ENCODE measurements around the gene PAPOLA.
A peak's percentile ranks its signal among the peaks of the same experiment; 100 is the strongest.

PAPOLA gene

DNA sequence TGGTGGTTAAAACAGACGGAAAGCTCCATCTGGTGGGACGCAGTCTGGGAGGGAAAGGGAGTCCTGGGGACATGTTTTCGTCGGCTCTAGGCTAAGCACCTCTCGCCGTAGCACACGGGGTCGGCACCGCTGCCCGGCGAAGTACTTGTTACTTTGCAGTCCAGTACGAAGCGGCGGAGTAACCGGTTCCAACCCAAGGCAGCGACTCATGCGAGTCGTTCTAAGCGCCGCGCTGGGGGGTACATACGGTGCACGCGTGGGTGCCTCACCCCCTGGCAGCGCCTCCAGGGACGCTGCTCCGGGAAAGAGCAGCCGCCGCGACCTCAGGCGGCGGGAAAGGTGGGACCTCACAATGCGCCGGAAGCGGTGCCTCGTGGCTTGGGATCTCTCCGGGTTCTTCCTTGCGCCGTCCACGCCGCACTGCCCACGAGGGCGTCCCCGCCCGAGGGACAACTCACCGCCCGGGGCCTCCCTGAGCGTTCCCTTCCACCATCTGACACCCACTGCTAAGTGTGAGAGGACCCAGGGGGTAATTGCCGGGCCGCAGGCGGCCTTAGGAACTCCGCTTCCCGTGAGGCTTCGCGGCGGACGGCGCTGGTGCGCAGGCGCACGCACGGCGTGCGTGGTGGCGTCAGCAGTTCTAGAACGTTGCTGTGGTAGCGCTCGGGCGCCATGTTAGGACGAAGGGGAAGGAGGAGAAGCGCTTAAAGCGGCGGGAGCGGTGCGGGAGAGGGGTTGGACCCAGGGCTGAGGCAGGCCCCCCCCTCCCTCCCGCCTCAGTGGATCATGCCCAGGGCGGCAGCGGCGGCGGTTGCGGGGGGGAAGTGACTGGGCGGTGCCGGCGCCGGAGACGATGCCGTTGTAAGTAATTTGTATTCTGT lies at the start of gene PAPOLA:
PAPOLA (plus strand) TSS at position 643 of the 881 bp plus-strand sequence; CDS start at position 854, 211 bp downstream.
- TF ChIP-seq, protein P1, sequence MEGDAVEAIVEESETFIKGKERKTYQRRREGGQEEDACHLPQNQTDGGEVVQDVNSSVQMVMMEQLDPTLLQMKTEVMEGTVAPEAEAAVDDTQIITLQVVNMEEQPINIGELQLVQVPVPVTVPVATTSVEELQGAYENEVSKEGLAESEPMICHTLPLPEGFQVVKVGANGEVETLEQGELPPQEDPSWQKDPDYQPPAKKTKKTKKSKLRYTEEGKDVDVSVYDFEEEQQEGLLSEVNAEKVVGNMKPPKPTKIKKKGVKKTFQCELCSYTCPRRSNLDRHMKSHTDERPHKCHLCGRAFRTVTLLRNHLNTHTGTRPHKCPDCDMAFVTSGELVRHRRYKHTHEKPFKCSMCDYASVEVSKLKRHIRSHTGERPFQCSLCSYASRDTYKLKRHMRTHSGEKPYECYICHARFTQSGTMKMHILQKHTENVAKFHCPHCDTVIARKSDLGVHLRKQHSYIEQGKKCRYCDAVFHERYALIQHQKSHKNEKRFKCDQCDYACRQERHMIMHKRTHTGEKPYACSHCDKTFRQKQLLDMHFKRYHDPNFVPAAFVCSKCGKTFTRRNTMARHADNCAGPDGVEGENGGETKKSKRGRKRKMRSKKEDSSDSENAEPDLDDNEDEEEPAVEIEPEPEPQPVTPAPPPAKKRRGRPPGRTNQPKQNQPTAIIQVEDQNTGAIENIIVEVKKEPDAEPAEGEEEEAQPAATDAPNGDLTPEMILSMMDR (IDR thresholded peaks at IDR 0.05; ENCODE audit: borderline replicate concordance, insufficient read depth, low read depth, low read length), result peak; percentile 12; the same call in 1 of the 2 replicates
- H3K4me3 ChIP-seq (ENCODE audit: low read depth, low read length), result peak within 1 kb of the TSS; percentile 96

DNA sequence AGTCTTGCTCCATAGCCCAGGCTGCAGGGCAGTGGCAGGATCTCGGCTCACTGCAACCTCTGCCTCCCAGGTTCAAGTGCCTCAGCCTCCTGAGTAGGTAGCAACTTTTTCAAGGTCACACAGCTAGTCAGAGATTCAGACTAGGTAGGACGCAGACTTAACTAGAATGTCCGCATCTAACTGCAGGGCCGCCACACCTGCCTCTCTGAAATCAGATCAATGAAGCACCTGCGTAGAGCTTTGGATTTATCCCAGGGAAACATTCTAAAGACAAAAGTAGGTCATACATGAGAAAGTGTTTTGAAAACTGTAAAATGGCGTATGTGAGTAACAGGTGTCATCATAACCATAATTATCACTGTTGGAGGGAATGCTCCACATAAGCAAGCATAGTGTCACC lies 49.5 kb upstream of the PAPOLA start:
- TF ChIP-seq, protein P1 (IDR thresholded peaks at IDR 0.05; ENCODE audit: borderline replicate concordance, insufficient read depth, low read depth, low read length), result no peak
- H3K4me3 ChIP-seq (ENCODE audit: low read depth, low read length), result no peak overlapping the region

DNA sequence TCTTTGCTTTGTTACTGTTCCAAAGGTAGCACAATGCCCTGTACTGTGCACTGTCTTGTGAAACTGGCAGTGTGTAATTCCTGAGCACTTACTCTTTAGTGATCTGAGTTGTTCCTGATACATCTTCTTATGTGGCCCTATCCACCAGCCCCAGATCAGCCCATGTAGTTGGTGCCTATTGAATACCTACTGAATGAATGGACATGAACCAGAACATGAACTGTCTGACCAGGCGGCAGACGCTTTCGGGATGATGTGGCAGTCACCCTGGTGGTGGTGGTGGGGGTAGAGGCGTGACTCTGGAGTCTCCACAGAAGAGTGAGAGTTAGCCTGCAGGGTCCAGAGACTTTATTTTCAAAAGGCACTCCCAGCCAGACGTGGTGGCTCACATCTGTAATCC lies 46.6 kb upstream of the PAPOLA start:
- TF ChIP-seq, protein P1 (IDR thresholded peaks at IDR 0.05; ENCODE audit: borderline replicate concordance, insufficient read depth, low read depth, low read length), result no peak
- no peak overlapping the region for H3K4me3 ChIP-seq (ENCODE audit: low read depth, low read length)

DNA sequence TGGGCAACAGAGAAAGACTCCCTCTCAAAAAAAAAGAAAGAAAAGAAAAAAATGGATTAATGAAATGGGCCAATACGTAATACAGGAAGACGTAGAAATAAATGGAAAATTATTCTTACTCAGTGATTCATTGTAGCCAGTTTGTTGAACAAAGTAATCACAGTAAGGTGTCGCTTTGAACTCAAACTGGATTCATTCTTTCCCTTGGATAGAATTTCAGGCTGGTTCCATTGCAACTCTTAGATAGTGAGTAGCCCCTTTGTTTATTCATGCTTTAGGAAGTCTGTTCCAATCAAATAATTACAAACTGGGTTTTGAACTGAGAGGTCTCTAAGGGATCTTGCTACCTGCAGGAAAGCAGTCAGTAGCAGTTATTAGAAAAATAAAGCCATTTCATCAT lies 42.3 kb upstream of the PAPOLA start:
- H3K4me3 ChIP-seq (ENCODE audit: low read depth, low read length), result no peak overlapping the region
- TF ChIP-seq, protein P1 (IDR thresholded peaks at IDR 0.05; ENCODE audit: borderline replicate concordance, insufficient read depth, low read depth, low read length), result no peak

DNA sequence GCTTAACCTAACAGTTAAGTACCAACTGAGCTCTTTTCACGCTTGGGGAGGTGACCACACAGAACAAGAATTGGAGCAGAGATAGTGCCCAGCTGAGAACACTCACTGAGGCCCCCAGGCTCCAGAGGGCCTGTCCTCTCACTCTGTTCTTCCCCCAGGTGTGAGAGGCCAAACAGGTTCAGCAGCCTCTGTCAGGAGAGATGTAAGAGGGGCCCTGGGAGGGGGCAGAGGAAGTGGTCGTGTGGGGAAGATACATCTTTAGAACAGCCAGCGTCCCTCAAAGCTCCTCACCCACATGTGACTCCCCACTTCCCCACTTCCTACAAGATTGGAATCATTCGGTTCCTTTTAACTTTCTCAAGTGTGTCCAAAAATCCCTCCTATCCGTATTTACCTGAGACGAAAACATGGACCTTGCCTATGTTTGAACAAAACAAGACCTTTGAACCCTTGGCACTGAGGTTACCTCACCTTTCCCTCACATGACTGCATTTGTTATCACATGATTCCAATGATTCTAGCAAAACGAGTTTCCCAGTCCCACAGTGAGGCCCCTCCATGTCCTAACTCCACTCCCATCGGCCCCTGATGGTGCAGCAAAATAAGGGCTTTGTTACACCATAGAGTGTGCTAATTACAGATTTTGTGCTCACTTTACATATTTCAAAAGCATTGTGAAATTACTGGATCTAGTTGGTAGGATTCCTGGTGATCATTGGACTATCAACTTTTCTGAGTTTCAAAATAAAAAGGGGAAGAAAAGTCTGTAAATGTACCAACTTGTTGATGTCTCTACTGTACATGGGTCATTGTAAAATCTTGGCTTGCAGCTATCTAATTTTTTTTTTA lies 40.0 kb upstream of the PAPOLA start:
- TF ChIP-seq, protein P1 (IDR thresholded peaks at IDR 0.05; ENCODE audit: borderline replicate concordance, insufficient read depth, low read depth, low read length), result no peak
- no peak overlapping the region for H3K4me3 ChIP-seq (ENCODE audit: low read depth, low read length)

DNA sequence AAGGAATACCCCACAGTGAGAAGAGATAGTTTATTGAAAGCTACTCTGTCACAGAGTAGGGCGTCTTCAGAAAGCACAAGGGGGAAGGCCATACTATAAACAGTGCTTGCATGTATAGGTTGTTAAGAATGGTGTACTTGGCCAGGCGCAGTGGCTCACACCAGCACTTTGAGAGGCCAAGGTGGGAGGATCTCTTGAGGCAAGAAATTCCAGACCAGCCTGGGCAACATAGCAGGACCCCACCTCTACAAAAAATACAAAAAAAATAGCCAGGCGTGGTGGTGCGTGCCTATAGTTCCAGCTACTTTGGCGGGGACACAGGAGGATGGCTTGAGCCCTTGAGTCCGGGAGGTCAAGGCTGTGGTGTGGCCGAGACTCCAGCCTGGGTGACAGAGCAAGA lies 38.0 kb upstream of the PAPOLA start:
- H3K4me3 ChIP-seq (ENCODE audit: low read depth, low read length), result no peak overlapping the region
- TF ChIP-seq, protein P1 (IDR thresholded peaks at IDR 0.05; ENCODE audit: borderline replicate concordance, insufficient read depth, low read depth, low read length), result no peak

Measured in GM12875 (cell line).